SK-N-SH treated with all-trans-retinoic acid at 6 μM for 48 hours (cell line): ENCODE measurements around the gene GREM1.

Experiments used
- ATAC-seq: fragments of 200-7000 bp; cut with Tn5 transposase; 3 replicates; pipeline ENCODE4 v1.9.1; 2020; ENCODE audit warnings: mild to moderate bottlenecking, moderate library complexity
- CREB5 ChIP-seq: fragments of 250-450 bp; sonication (Bioruptor Pico); IDR thresholded peaks from 2 replicates; pipeline ENCODE4 v1.5.1; 2020; ENCODE audit warnings: low read depth, mild to moderate bottlenecking, moderate library complexity
- CSDC2 ChIP-seq: fragments of 250-450 bp; sonication (Bioruptor Pico); IDR thresholded peaks from 2 replicates; pipeline ENCODE4 v1.5.0; 2020; ENCODE audit warnings: mild to moderate bottlenecking, moderate library complexity
- CSRNP3 ChIP-seq: fragments of 250-450 bp; sonication (Bioruptor Pico); IDR thresholded peaks from 2 replicates; pipeline ENCODE4 v1.5.1; 2021; ENCODE audit warnings: mild to moderate bottlenecking, moderate library complexity
- ISL1 ChIP-seq: fragments of 250-450 bp; sonication (Bioruptor Pico); IDR thresholded peaks from 2 replicates; pipeline ENCODE4 v2.1.2; 2022; ENCODE audit warnings: mild to moderate bottlenecking, moderate library complexity
- OSR1 ChIP-seq: fragments of 250-450 bp; sonication (Bioruptor Pico); IDR thresholded peaks from 2 replicates; pipeline ENCODE4 v1.8.0; 2022; ENCODE audit warnings: moderate library complexity, mild to moderate bottlenecking, inconsistent platforms
- PATZ1 ChIP-seq: fragments of 250-450 bp; sonication (Bioruptor Pico); IDR thresholded peaks from 2 replicates; pipeline ENCODE4 v1.8.0; 2020; ENCODE audit warnings: mild to moderate bottlenecking, moderate library complexity, borderline replicate concordance
- POU6F1 ChIP-seq: fragments of 250-450 bp; sonication (Bioruptor Pico); IDR thresholded peaks from 2 replicates; pipeline ENCODE4 v1.8.0; 2021; ENCODE audit warnings: low read depth, mild to moderate bottlenecking, moderate library complexity, borderline replicate concordance
- RARB ChIP-seq: fragments of 250-450 bp; sonication (Bioruptor Pico); IDR thresholded peaks from 2 replicates; pipeline ENCODE4 v1.8.0; 2021; ENCODE audit warnings: mild to moderate bottlenecking, moderate library complexity
- SNAI2 ChIP-seq: fragments of 250-450 bp; sonication (Bioruptor Pico); IDR thresholded peaks from 2 replicates; pipeline ENCODE4 v1.5.0; 2020; ENCODE audit warnings: mild to moderate bottlenecking, moderate library complexity
- ZFP3 ChIP-seq: fragments of 250-450 bp; sonication (Bioruptor Pico); IDR thresholded peaks from 2 replicates; pipeline ENCODE4 v1.5.0; 2020; ENCODE audit warnings: mild to moderate bottlenecking, moderate library complexity
- ZFP30 ChIP-seq: fragments of 450-650 bp; formaldehyde crosslinking; IDR thresholded peaks from 2 replicates; pipeline ENCODE4 v1.5.0; 2022; ENCODE audit warnings: mild to moderate bottlenecking, moderate library complexity
- ZNF565 ChIP-seq: fragments of 450-650 bp; formaldehyde crosslinking; conservative IDR thresholded peaks from 2 replicates; pipeline ENCODE4 v1.5.0; 2020; ENCODE audit warnings: low read depth, mild to moderate bottlenecking, moderate library complexity
- ZNF8 ChIP-seq: fragments of 450-650 bp; formaldehyde crosslinking; IDR thresholded peaks from 2 replicates; pipeline ENCODE4 v1.5.0; 2020; ENCODE audit warnings: mild to moderate bottlenecking, moderate library complexity

GREM1 gene

GRCh38 chr15:32682569-32682968, 35.2 kb upstream of the GREM1 start:
- peak; percentile 74 for ATAC-seq
- TF ChIP-seq ZFP3 (CRISPR knock-in tag) (0 out of 2 replicates have a peak, but pooled peaks have one; percentile 12), ISL1 (CRISPR knock-in tag) (peak; percentile 31; the same call in 1 of the 2 replicates), CSRNP3 (CRISPR knock-in tag) (no peak)

- TF ChIP-seq ISL1 (CRISPR knock-in tag) (no peak), POU6F1 (CRISPR knock-in tag) (no peak), ZNF8 (no peak), CSRNP3 (CRISPR knock-in tag) (no peak), SNAI2 (CRISPR knock-in tag) (no peak), CSDC2 (CRISPR knock-in tag) (no peak), RARB (CRISPR knock-in tag) (no peak), ZFP30 (CRISPR knock-in tag) (no peak)
- peak; percentile 18; the same call in 2 of the 3 replicates for ATAC-seq
Observed at GRCh38 chr15:32682977-32683630, 34.7 kb upstream of the GREM1 start.

GRCh38 chr15:32683906-32684584, 33.8 kb upstream of the GREM1 start:
- peak; percentile 64 for ATAC-seq

More at GRCh38 chr15:32683906-32684584, 33.8 kb upstream of the GREM1 start:
- TF ChIP-seq CSRNP3 (CRISPR knock-in tag) (no peak), CREB5 (CRISPR knock-in tag) (no peak), RARB (CRISPR knock-in tag) (no peak), ZNF565 (CRISPR knock-in tag) (no peak), OSR1 (CRISPR knock-in tag) (no peak), POU6F1 (CRISPR knock-in tag) (no peak), SNAI2 (CRISPR knock-in tag) (no peak), PATZ1 (CRISPR knock-in tag) (no peak), ZNF8 (no peak)
